CD8-positive, alpha-beta memory T cell (primary cell): Measurements from ENCODE around the gene AGPS. TPM values are rescaled to one million over a fixed set of nuclear protein-coding genes. Genes with fewer than 3 reads are reported as not detected.

Source experiments
- CTCF ChIA-PET: fragments of 350-600 bp; sonication (Branson Sonifier 250); formaldehyde crosslinking; loops from one replicate; lab custom pipeline; 2021; ENCODE audit warnings: antibody characterized with exemption; lab: Charles Lee
- POLR2A ChIA-PET: fragments of 350-600 bp; sonication (Branson Sonifier 250); formaldehyde crosslinking; loops from one replicate; lab custom pipeline; 2021; ENCODE audit warnings: antibody characterized with exemption; lab: Charles Lee
- DNase-seq, 5 donors: peaks; one replicate each; pipeline versions ENCODE4 v3.0.0 to v3.0.0-alpha.2; 2020 to 2022; ENCODE audit warnings: mixed read lengths in 1 of 5
- H3K27ac ChIP-seq: one replicate; pipeline ENCODE4 v1.7.0; 2013; ENCODE audit warnings: low read depth, mild to moderate bottlenecking, low read length, moderate library complexity
- H3K27me3 ChIP-seq: 2 replicates; pipeline ENCODE4 v1.7.0; 2013; ENCODE audit warnings: low read length, mild to moderate bottlenecking; ENCODE audit not compliant: insufficient read depth, poor library complexity, severe bottlenecking
- H3K36me3 ChIP-seq: 2 replicates; pipeline ENCODE4 v1.7.0; 2013; ENCODE audit warnings: mild to moderate bottlenecking, low read length, moderate library complexity; ENCODE audit not compliant: insufficient read depth
- H3K4me1 ChIP-seq: 2 replicates; pipeline ENCODE4 v1.7.0; 2013; ENCODE audit warnings: mild to moderate bottlenecking, low read length, moderate library complexity; ENCODE audit not compliant: insufficient read depth
- H3K4me3 ChIP-seq: 2 replicates; pipeline ENCODE4 v1.7.0; 2013; ENCODE audit warnings: mild to moderate bottlenecking, low read length
- H3K9me3 ChIP-seq: 2 replicates; pipeline ENCODE4 v1.7.0; 2013; ENCODE audit warnings: mild to moderate bottlenecking, low read length
- H3K27ac Mint-ChIP-seq, 8 donors: one replicate each; pipeline ENCODE4 v1.8.0; 2020 to 2021; ENCODE audit warnings: mixed read lengths in 8 of 8, mild to moderate bottlenecking in 6 of 8, inconsistent platforms in 3 of 8, moderate library complexity in 3 of 8
- H3K27me3 Mint-ChIP-seq, 2 donors: one replicate each; pipeline ENCODE4 v1.8.0; 2020 to 2021; ENCODE audit warnings: mixed read lengths in 2 of 2, mild to moderate bottlenecking in 1 of 2, moderate library complexity in 1 of 2
- H3K36me3 Mint-ChIP-seq, 3 donors: one replicate each; pipeline ENCODE4 v1.8.0; 2020 to 2021; ENCODE audit warnings: mixed read lengths in 3 of 3, inconsistent platforms in 1 of 3, mild to moderate bottlenecking in 1 of 3
- H3K4me1 Mint-ChIP-seq, 3 donors: one replicate each; pipeline ENCODE4 v1.8.0; 2020 to 2021; ENCODE audit warnings: mixed read lengths in 3 of 3, inconsistent platforms in 1 of 3, mild to moderate bottlenecking in 1 of 3
- H3K4me3 Mint-ChIP-seq, 7 donors: one replicate each; pipeline ENCODE4 v1.8.0; 2020 to 2021; ENCODE audit warnings: mixed read lengths in 7 of 7, mild to moderate bottlenecking in 6 of 7, moderate library complexity in 4 of 7, inconsistent platforms in 2 of 7
- H3K9me3 Mint-ChIP-seq, 5 donors: one replicate each; pipeline ENCODE4 v1.8.0; 2020 to 2022; ENCODE audit warnings: mixed read lengths in 5 of 5, mild to moderate bottlenecking in 3 of 5, moderate library complexity in 2 of 5, inconsistent platforms in 1 of 5
- polyA plus RNA-seq: library from polyadenylated mRNA; unstranded; fragments of 300-500 nt; fragmentation: Illumina TruSeq; gene quantifications from one replicate; pipeline ENCODE4 v1.2.3, GENCODE V29; 2021
- total RNA-seq, 2 experiments: library from RNA; stranded (reverse); gene quantifications; one replicate each; pipeline ENCODE4 v1.2.3, GENCODE V29; 2021

The AGPS gene
- total and polyA plus RNA-seq, 3 experiments from 2014 or later = 15.5 to 65.1 (median 64.3) TPM

GRCh38 chr2:177506505-177506904 is 113.9 kb downstream of the AGPS start:
- ChIA-PET CTCF (no interaction called here), POLR2A (no interaction called here)
- H3K36me3 Mint-ChIP-seq = peaks cover 4 to 55% (median 17%) of the 10 kb centered on the region in 3 donors
- no peaks in the 10 kb centered on the region for H3K27me3 Mint-ChIP-seq
- no peak overlapping the region for H3K4me3 Mint-ChIP-seq
- Histone ChIP-seq H3K4me3 (no peak overlapping the region), H3K36me3 (peaks cover 4% of the 10 kb centered on the region), H3K27ac (no peak overlapping the region), H3K27me3 (no peaks in the 10 kb centered on the region), H3K9me3 (no peaks in the 10 kb centered on the region), H3K4me1 (no peaks in the 10 kb centered on the region)
- H3K4me1 Mint-ChIP-seq = no peaks in the 10 kb centered on the region
- DNase-seq = no peak
- no peaks in the 10 kb centered on the region for H3K9me3 Mint-ChIP-seq
- H3K27ac Mint-ChIP-seq = no peak overlapping the region

- Mint-ChIP-seq H3K9me3 (no peaks in the 10 kb centered on the region), H3K27me3 (no peaks in the 10 kb centered on the region), H3K36me3 (peaks cover 4 to 56% (median 17%) of the 10 kb centered on the region in 3 donors), H3K4me1 (no peaks in the 10 kb centered on the region), H3K27ac (no peak overlapping the region), H3K4me3 (no peak overlapping the region)
- H3K9me3 ChIP-seq = no peaks in the 10 kb centered on the region
- ChIA-PET POLR2A (no interaction called here), CTCF (no interaction called here)
- DNase-seq = no peak
- H3K27me3 ChIP-seq = no peaks in the 10 kb centered on the region
- no peak overlapping the region for H3K4me3 ChIP-seq
- H3K27ac ChIP-seq = no peak overlapping the region
- peaks cover 4% of the 10 kb centered on the region for H3K36me3 ChIP-seq
- H3K4me1 ChIP-seq = no peaks in the 10 kb centered on the region
These were observed 114.4 kb downstream of the AGPS start for GRCh38 chr2:177506998-177507397.

- Mint-ChIP-seq H3K4me3 (no peak overlapping the region), H3K27me3 (no peaks in the 10 kb centered on the region), H3K4me1 (peaks cover 0 to 3% (median 0%) of the 10 kb centered on the region in 3 donors), H3K27ac (no peak overlapping the region), H3K36me3 (peaks cover 8 to 68% (median 22%) of the 10 kb centered on the region in 3 donors), H3K9me3 (no peaks in the 10 kb centered on the region)
- DNase-seq = no peak
- Histone ChIP-seq H3K9me3 (no peaks in the 10 kb centered on the region), H3K27ac (no peak overlapping the region), H3K4me1 (no peaks in the 10 kb centered on the region), H3K4me3 (no peak overlapping the region), H3K36me3 (no peaks in the 10 kb centered on the region), H3K27me3 (no peaks in the 10 kb centered on the region)
- CTCF ChIA-PET = no interaction called here
- POLR2A ChIA-PET = no interaction called here
These were observed 124.4 kb downstream of the AGPS start for GRCh38 chr2:177516824-177517544.

- no peak for DNase-seq
- Mint-ChIP-seq H3K9me3 (no peaks in the 10 kb centered on the region), H3K36me3 (peaks cover 2 to 67% (median 17%) of the 10 kb centered on the region in 3 donors), H3K4me3 (peak overlapping the region in 1 of 7 donors; percentile 1), H3K4me1 (peaks cover 0 to 3% (median 0%) of the 10 kb centered on the region in 3 donors), H3K27me3 (no peaks in the 10 kb centered on the region), H3K27ac (peak overlapping the region in 3 of 8 donors; percentile 3 to 15 (median 9))
- no peaks in the 10 kb centered on the region for H3K9me3 ChIP-seq
- no peaks in the 10 kb centered on the region for H3K27me3 ChIP-seq
- ChIA-PET POLR2A (no interaction called here), CTCF (no interaction called here)
- H3K27ac ChIP-seq = no peak overlapping the region
- H3K4me3 ChIP-seq = no peak overlapping the region
- H3K36me3 ChIP-seq = no peaks in the 10 kb centered on the region
- no peaks in the 10 kb centered on the region for H3K4me1 ChIP-seq
These were observed 126.2 kb downstream of the AGPS start for GRCh38 chr2:177518754-177519153.

GRCh38 chr2:177519534-177520115 is 127.1 kb downstream of the AGPS start:
- Histone ChIP-seq H3K27me3 (no peaks in the 10 kb centered on the region), H3K4me1 (no peaks in the 10 kb centered on the region), H3K9me3 (no peaks in the 10 kb centered on the region), H3K36me3 (no peaks in the 10 kb centered on the region), H3K27ac (no peak overlapping the region), H3K4me3 (no peak overlapping the region)
- CTCF ChIA-PET = no interaction called here
- Mint-ChIP-seq H3K9me3 (no peaks in the 10 kb centered on the region), H3K27me3 (no peaks in the 10 kb centered on the region), H3K36me3 (peaks cover 0 to 66% (median 14%) of the 10 kb centered on the region in 3 donors), H3K27ac (no peak overlapping the region), H3K4me1 (peaks cover 0 to 3% (median 0%) of the 10 kb centered on the region in 3 donors), H3K4me3 (no peak overlapping the region)
- POLR2A ChIA-PET = no interaction called here
- DNase-seq = no peak

GRCh38 chr2:177520324-177520723 is 127.8 kb downstream of the AGPS start:
- CTCF ChIA-PET = no interaction called here
- POLR2A ChIA-PET = no interaction called here
- H3K4me3 ChIP-seq = no peak overlapping the region
- Mint-ChIP-seq H3K9me3 (no peaks in the 10 kb centered on the region), H3K36me3 (peaks cover 0 to 63% (median 17%) of the 10 kb centered on the region in 3 donors), H3K27me3 (no peaks in the 10 kb centered on the region), H3K4me3 (no peak overlapping the region), H3K27ac (no peak overlapping the region), H3K4me1 (peaks cover 0 to 3% (median 0%) of the 10 kb centered on the region in 3 donors)
- no peak for DNase-seq
- H3K27ac ChIP-seq = no peak overlapping the region
- no peaks in the 10 kb centered on the region for H3K27me3 ChIP-seq
- no peaks in the 10 kb centered on the region for H3K4me1 ChIP-seq
- no peaks in the 10 kb centered on the region for H3K36me3 ChIP-seq
- no peaks in the 10 kb centered on the region for H3K9me3 ChIP-seq

GRCh38 chr2:177523781-177524180 is 131.2 kb downstream of the AGPS start:
- Mint-ChIP-seq H3K9me3 (no peaks in the 10 kb centered on the region), H3K4me1 (peaks cover 0 to 3% (median 0%) of the 10 kb centered on the region in 3 donors), H3K4me3 (no peak overlapping the region), H3K27ac (no peak overlapping the region), H3K27me3 (no peaks in the 10 kb centered on the region), H3K36me3 (peaks cover 0 to 62% (median 20%) of the 10 kb centered on the region in 3 donors)
- H3K4me1 ChIP-seq = no peaks in the 10 kb centered on the region
- no peaks in the 10 kb centered on the region for H3K36me3 ChIP-seq
- CTCF ChIA-PET = no interaction called here
- H3K27me3 ChIP-seq = no peaks in the 10 kb centered on the region
- H3K27ac ChIP-seq = no peak overlapping the region
- no peaks in the 10 kb centered on the region for H3K9me3 ChIP-seq
- no peak for DNase-seq
- no peak overlapping the region for H3K4me3 ChIP-seq
- POLR2A ChIA-PET = no interaction called here

GRCh38 chr2:177525351-177525924 is 132.9 kb downstream of the AGPS start:
- Mint-ChIP-seq H3K4me1 (no peaks in the 10 kb centered on the region), H3K27me3 (no peaks in the 10 kb centered on the region), H3K9me3 (no peaks in the 10 kb centered on the region), H3K27ac (peak overlapping the region in 1 of 8 donors; percentile 15), H3K36me3 (peaks cover 0 to 54% (median 15%) of the 10 kb centered on the region in 3 donors), H3K4me3 (no peak overlapping the region)
- Histone ChIP-seq H3K27ac (no peak overlapping the region), H3K4me3 (no peak overlapping the region), H3K4me1 (no peaks in the 10 kb centered on the region), H3K9me3 (no peaks in the 10 kb centered on the region), H3K36me3 (no peaks in the 10 kb centered on the region), H3K27me3 (no peaks in the 10 kb centered on the region)
- POLR2A ChIA-PET = no interaction called here
- DNase-seq = no peak
- CTCF ChIA-PET = no interaction called here
